H9 (cell line): ENCODE results near the gene ANKRD13B. TPM values are rescaled to one million over a fixed set of nuclear protein-coding genes. Genes with fewer than 3 reads are reported as not detected.
A peak's percentile ranks its signal among the peaks of the same experiment; 100 is the strongest.

ENCODE experiments used
- DNase-seq: peaks from one replicate; pipeline ENCODE4 v3.0.0-alpha.2; 2017
- H2AFZ ChIP-seq: one replicate; pipeline ENCODE4 v1.6.1; 2013; ENCODE audit warnings: mild to moderate bottlenecking, low read length, control low read depth, moderate library complexity
- H2AK5ac ChIP-seq: 2 replicates; pipeline ENCODE4 v1.6.1; 2013; ENCODE audit warnings: low read length, control low read depth, mixed read lengths; ENCODE audit not compliant: insufficient read length
- H2BK120ac ChIP-seq: one replicate; pipeline ENCODE4 v1.6.1; 2013; ENCODE audit warnings: low read depth, mild to moderate bottlenecking, low read length, control low read depth, inconsistent platforms; ENCODE audit not compliant: poor library complexity, severe bottlenecking
- H2BK12ac ChIP-seq: 2 replicates; pipeline ENCODE4 v1.6.1; 2013; ENCODE audit warnings: low read length, control low read depth, mixed read lengths, low read depth; ENCODE audit not compliant: insufficient read length
- H2BK15ac ChIP-seq: 2 replicates; pipeline ENCODE4 v1.6.1; 2013; ENCODE audit warnings: low read depth, low read length, control low read depth
- H2BK20ac ChIP-seq: one replicate; pipeline ENCODE4 v1.6.1; 2013; ENCODE audit warnings: low read depth, mild to moderate bottlenecking, low read length, control low read depth, inconsistent platforms; ENCODE audit not compliant: poor library complexity, severe bottlenecking
- H2BK5ac ChIP-seq: 2 replicates; pipeline ENCODE4 v1.6.1; 2013; ENCODE audit warnings: low read length, control low read depth, mixed read lengths; ENCODE audit not compliant: insufficient read length
- H3K14ac ChIP-seq: 2 replicates; pipeline ENCODE4 v1.6.1; 2013; ENCODE audit warnings: low read length, control low read depth; ENCODE audit not compliant: insufficient read depth
- H3K18ac ChIP-seq: 2 replicates; pipeline ENCODE4 v1.6.1; 2013; ENCODE audit warnings: low read depth, mild to moderate bottlenecking, mixed read lengths, low read length, control low read depth; ENCODE audit not compliant: insufficient read length
- H3K23ac ChIP-seq: 2 replicates; pipeline ENCODE4 v1.6.1; 2013; ENCODE audit warnings: low read length, control low read depth, mixed read lengths, low read depth; ENCODE audit not compliant: insufficient read length
- H3K23me2 ChIP-seq: 2 replicates; pipeline ENCODE4 v1.6.1; 2013; ENCODE audit warnings: low read depth, mild to moderate bottlenecking, mixed read lengths, low read length, control low read depth; ENCODE audit not compliant: insufficient read length, poor library complexity, severe bottlenecking
- H3K27ac ChIP-seq: 2 replicates; pipeline ENCODE4 v1.5.1; 2013; ENCODE audit warnings: low read length, control low read depth, mixed read lengths, low read depth; ENCODE audit not compliant: insufficient read length
- H3K27me3 ChIP-seq: 2 replicates; pipeline ENCODE4 v1.6.1; 2013; ENCODE audit warnings: low read length, control low read depth, inconsistent platforms; ENCODE audit not compliant: insufficient read depth
- H3K4ac ChIP-seq: 2 replicates; pipeline ENCODE4 v1.6.1; 2013; ENCODE audit warnings: low read depth, mild to moderate bottlenecking, control low read depth, inconsistent platforms, low read length, moderate library complexity
- H3K4me1 ChIP-seq: 2 replicates; pipeline ENCODE4 v1.6.1; 2013; ENCODE audit warnings: low read length, control low read depth, inconsistent platforms; ENCODE audit not compliant: insufficient read depth
- H3K4me2 ChIP-seq: 2 replicates; pipeline ENCODE4 v1.6.1; 2013; ENCODE audit warnings: low read length, control low read depth, mixed read lengths; ENCODE audit not compliant: insufficient read length, insufficient read depth
- H3K56ac ChIP-seq: 2 replicates; pipeline ENCODE4 v1.6.1; 2013; ENCODE audit warnings: low read depth, mild to moderate bottlenecking, mixed read lengths, low read length, control low read depth; ENCODE audit not compliant: insufficient read length
- H3K79me1 ChIP-seq: 2 replicates; pipeline ENCODE4 v1.6.1; 2013; ENCODE audit warnings: low read depth, mild to moderate bottlenecking, moderate library complexity, low read length, control low read depth, inconsistent platforms; ENCODE audit not compliant: insufficient read depth, poor library complexity, severe bottlenecking
- H3K79me2 ChIP-seq: 2 replicates; pipeline ENCODE4 v1.6.1; 2013; ENCODE audit warnings: low read length, control low read depth, inconsistent platforms; ENCODE audit not compliant: insufficient read depth
- H3K9ac ChIP-seq: 2 replicates; pipeline ENCODE4 v1.6.1; 2013; ENCODE audit warnings: low read length, control low read depth, mixed read lengths; ENCODE audit not compliant: insufficient read length; ENCODE audit errors: extremely low read depth
- H3K9me3 ChIP-seq: one replicate; pipeline ENCODE4 v1.6.1; 2013; ENCODE audit warnings: low read depth, low read length, inconsistent platforms; ENCODE audit not compliant: control insufficient read depth
- H3T11ph ChIP-seq: one replicate; pipeline ENCODE4 v1.6.1; 2013; ENCODE audit warnings: mild to moderate bottlenecking, low read length, control low read depth, inconsistent platforms
- H4K20me1 ChIP-seq: one replicate; pipeline ENCODE4 v1.6.1; 2013; ENCODE audit not compliant: control insufficient read depth, insufficient read length, insufficient read depth
- H4K5ac ChIP-seq: 2 replicates; pipeline ENCODE4 v1.6.1; 2013; ENCODE audit warnings: low read depth, mild to moderate bottlenecking, mixed read lengths, low read length, control low read depth; ENCODE audit not compliant: insufficient read length
- H4K8ac ChIP-seq: replicated peaks from 2 replicates; pipeline ENCODE4 v1.6.1; 2013; ENCODE audit warnings: low read length, control low read depth, mixed read lengths, low read depth; ENCODE audit not compliant: insufficient read length
- H4K91ac ChIP-seq: 2 replicates; pipeline ENCODE4 v1.6.1; 2013; ENCODE audit warnings: low read depth, mild to moderate bottlenecking, moderate library complexity, mixed read lengths, low read length, control low read depth; ENCODE audit not compliant: insufficient read length
- H3K27ac Mint-ChIP-seq, 3 experiments: 2 replicates in 2 of 3; 3 replicates in 1 of 3; pipeline ENCODE4 v1.8.0; 2020 to 2021; ENCODE audit warnings: mixed read lengths in 3 of 3, mild to moderate bottlenecking in 1 of 3, moderate library complexity in 1 of 3
- H3K27me3 Mint-ChIP-seq: 2 replicates; pipeline ENCODE4 v1.8.0; 2021; ENCODE audit warnings: low read depth, mild to moderate bottlenecking, moderate library complexity, mixed read lengths
- H3K36me3 Mint-ChIP-seq, 3 experiments: 2 replicates in 2 of 3; 3 replicates in 1 of 3; pipeline ENCODE4 v1.8.0; 2020 to 2021; ENCODE audit warnings: low read depth in 3 of 3, mixed read lengths in 3 of 3; ENCODE audit not compliant: insufficient read depth in 1 of 3
- H3K4me1 Mint-ChIP-seq, 2 experiments: 2 replicates each; pipeline ENCODE4 v1.8.0; 2020; ENCODE audit warnings: mixed read lengths in 2 of 2
- H3K4me3 Mint-ChIP-seq, 2 experiments: 2 replicates in 1 of 2; 3 replicates in 1 of 2; pipeline ENCODE4 v1.8.0; 2020 to 2021; ENCODE audit warnings: mild to moderate bottlenecking in 2 of 2, mixed read lengths in 2 of 2, moderate library complexity in 1 of 2
- H3K9me3 Mint-ChIP-seq, 2 experiments: 2 replicates in 1 of 2; 3 replicates in 1 of 2; pipeline ENCODE4 v1.8.0; 2020; ENCODE audit warnings: mild to moderate bottlenecking in 2 of 2, mixed read lengths in 2 of 2, moderate library complexity in 1 of 2
- CTCF ChIP-seq: fragments of 200-600 bp; sonication (generic); conservative IDR thresholded peaks from 3 replicates; pipeline ENCODE4 v1.8.0; 2021; ENCODE audit warnings: antibody characterized with exemption, mild to moderate bottlenecking
- WGBS: extraction: QIAGEN DNeasy Blood & Tissue Kit; methylation state at CpG from one replicate; pipeline ENCODE4 v1.1.7; 2013; ENCODE audit warnings: missing lambda C conversion rate, low lambda C conversion rate, mixed read lengths; ENCODE audit not compliant: insufficient read length; ENCODE audit errors: extremely low coverage; 5-methylcytosine and 5-hydroxymethylcytosine counted together
- total RNA-seq: library from RNA; stranded (reverse); gene quantifications from 2 replicates; pipeline ENCODE4 v1.2.1, GENCODE V29; 2021

Gene ANKRD13B
- total RNA-seq, 1 experiment from 2014 or later, result 24.2 TPM

GRCh38 chr17:29587591-29587990, 5.3 kb upstream of the ANKRD13B start:
- Mint-ChIP-seq H3K27me3 (peaks cover 3% of the 10 kb centered on the region; the same call in 1 of the 2 replicates), H3K36me3 (peaks cover 9 to 14% (median 11%) of the 10 kb centered on the region in 3 experiments; a peak in 6 of 7 replicates), H3K4me3 (peak overlapping the region; percentile 78 to 87; a peak in 4 of 5 replicates), H3K27ac (no peak overlapping the region), H3K4me1 (peaks cover 49 to 63% of the 10 kb centered on the region in 2 experiments), H3K9me3 (no peaks in the 10 kb centered on the region)
- no peaks in the 10 kb centered on the region for H3K27me3 ChIP-seq
- no peak overlapping the region for H3K4ac ChIP-seq
- H3K4me1 ChIP-seq, result peaks cover 15% of the 10 kb centered on the region; the same call in 1 of the 2 replicates
- WGBS, result no CpG with 5 or more reads among the region's 6 CpGs
- H3K56ac ChIP-seq, result no peak overlapping the region
- H2BK120ac ChIP-seq, result no peak overlapping the region
- TF ChIP-seq CTCF, result no peak
- H3K27ac ChIP-seq, result no peak overlapping the region
- DNase-seq, result no peak
- H3K9ac ChIP-seq, result no peak overlapping the region
- H4K5ac ChIP-seq, result no peak overlapping the region
- H4K20me1 ChIP-seq, result no peaks in the 10 kb centered on the region
- H3K23ac ChIP-seq, result no peak overlapping the region
- no peak overlapping the region for H3K18ac ChIP-seq
- no peak overlapping the region for H2BK20ac ChIP-seq
- no peak overlapping the region for H2AK5ac ChIP-seq
- H4K91ac ChIP-seq, result no peak overlapping the region
- peaks cover 23% of the 10 kb centered on the region; the same call in 1 of the 2 replicates for H3K79me2 ChIP-seq
- no peak overlapping the region for H2BK5ac ChIP-seq
- no peak overlapping the region for H2BK12ac ChIP-seq
- no peak overlapping the region for H2AFZ ChIP-seq
- no peak overlapping the region for H3T11ph ChIP-seq
- no peak overlapping the region for H3K14ac ChIP-seq
- peaks cover 31% of the 10 kb centered on the region for H3K23me2 ChIP-seq
- H3K4me2 ChIP-seq, result no peak overlapping the region
- H2BK15ac ChIP-seq, result no peak overlapping the region
- H4K8ac ChIP-seq, result no peak overlapping the region
- H3K79me1 ChIP-seq, result peaks cover 4% of the 10 kb centered on the region
- no peaks in the 10 kb centered on the region for H3K9me3 ChIP-seq
